K562 (cell line): ENCODE results near the gene CHPF. TPM values are rescaled to one million over a fixed set of nuclear protein-coding genes. Genes with fewer than 3 reads are reported as not detected.

Source experiments
- KLF6 ChIP-seq: fragments of 250-450 bp; sonication (Bioruptor Pico); IDR thresholded peaks from 2 replicates; pipeline ENCODE4 v1.4.0; 2020; ENCODE audit warnings: mild to moderate bottlenecking, moderate library complexity, borderline replicate concordance
- ZKSCAN8 ChIP-seq: fragments of 200-800 bp; sonication (Bioruptor generic); IDR thresholded peaks from 2 replicates; pipeline ENCODE4 v1.6.1; 2016; ENCODE audit warnings: missing genetic modification characterization, missing compliant biosample characterization
- ZNF263 ChIP-seq: sonication (generic); formaldehyde crosslinking; IDR thresholded peaks from 2 replicates; pipeline ENCODE4 v1.8.0; 2022; ENCODE audit warnings: mild to moderate bottlenecking, missing genetic modification reagents, borderline replicate concordance
- ZNF780A ChIP-seq: fragments of 250-450 bp; sonication (Bioruptor Pico); IDR thresholded peaks from 2 replicates; pipeline ENCODE4 v1.5.0; 2021; ENCODE audit warnings: mild to moderate bottlenecking
- ZZZ3 ChIP-seq: fragments of 450-650 bp; IDR thresholded peaks from 2 replicates; pipeline ENCODE4 v1.6.1; 2016; ENCODE audit warnings: antibody characterized with exemption, mild to moderate bottlenecking, moderate library complexity
- polyA plus RNA-seq, 8 experiments: library from polyadenylated mRNA; depleted of rRNA in 4 of 8; stranded (reverse) in 5 of 8; unstranded in 3 of 8; fragments of >200 nt; fragmentation: Nextera tagmentation in 2 of 8; fragmentation: Illumina TruSeq in 1 of 8; extraction: Ambion mirVana in 2 of 8; extraction: Trizol in 1 of 8; gene quantifications; 2 replicates each; pipeline versions ENCODE4 v1.2.1 to v1.2.3, GENCODE V29; 2011 to 2014; ENCODE audit warnings: inconsistent platforms in 1 of 8, missing spikeins in 1 of 8
- total RNA-seq, 7 experiments: library from RNA; depleted of rRNA in 6 of 7; stranded (reverse); fragments of >200 nt in 6 of 7; fragmentation: Illumina TruSeq in 2 of 7; extraction: Trizol in 2 of 7; gene quantifications; 2 replicates each; pipeline versions ENCODE4 v1.2.1 to v1.2.3, GENCODE V29; 2011 to 2021; ENCODE audit warnings: low replicate concordance in 1 of 7
- TF ChIP-seq, protein P1 (sequence below): fragments of 450-650 bp; IDR thresholded peaks from 2 replicates; pipeline ENCODE4 v1.6.1; 2016; ENCODE audit warnings: mild to moderate bottlenecking, moderate library complexity

CHPF gene
- total and polyA plus RNA-seq, 9 of the 15 experiments (the other 6 are each of a cell fraction or from before 2014, with no cell fraction given), result 0.15 to 57.2 (median 7.9) TPM

DNA sequence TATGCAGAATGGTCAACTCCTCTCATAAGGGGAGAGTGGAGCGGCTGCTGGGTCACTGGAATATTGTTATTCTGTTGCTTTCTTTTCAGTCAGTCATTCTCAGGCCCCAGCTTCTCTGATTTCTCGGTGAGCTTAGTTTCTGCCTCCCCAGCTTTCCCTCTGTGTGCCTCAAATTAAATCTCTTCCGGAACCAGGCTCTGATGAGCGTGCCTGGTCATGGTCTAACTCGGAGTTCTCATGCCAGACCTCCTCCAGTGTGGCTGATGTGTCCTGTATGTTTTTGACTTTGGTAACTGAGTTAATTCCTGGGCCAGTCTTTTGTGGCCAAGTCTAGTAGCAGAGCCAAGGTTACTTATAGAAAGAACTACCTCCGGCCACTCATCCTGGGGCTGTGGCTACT, 49.1 kb upstream of the CHPF start (continued):
- TF ChIP-seq, protein P1, sequence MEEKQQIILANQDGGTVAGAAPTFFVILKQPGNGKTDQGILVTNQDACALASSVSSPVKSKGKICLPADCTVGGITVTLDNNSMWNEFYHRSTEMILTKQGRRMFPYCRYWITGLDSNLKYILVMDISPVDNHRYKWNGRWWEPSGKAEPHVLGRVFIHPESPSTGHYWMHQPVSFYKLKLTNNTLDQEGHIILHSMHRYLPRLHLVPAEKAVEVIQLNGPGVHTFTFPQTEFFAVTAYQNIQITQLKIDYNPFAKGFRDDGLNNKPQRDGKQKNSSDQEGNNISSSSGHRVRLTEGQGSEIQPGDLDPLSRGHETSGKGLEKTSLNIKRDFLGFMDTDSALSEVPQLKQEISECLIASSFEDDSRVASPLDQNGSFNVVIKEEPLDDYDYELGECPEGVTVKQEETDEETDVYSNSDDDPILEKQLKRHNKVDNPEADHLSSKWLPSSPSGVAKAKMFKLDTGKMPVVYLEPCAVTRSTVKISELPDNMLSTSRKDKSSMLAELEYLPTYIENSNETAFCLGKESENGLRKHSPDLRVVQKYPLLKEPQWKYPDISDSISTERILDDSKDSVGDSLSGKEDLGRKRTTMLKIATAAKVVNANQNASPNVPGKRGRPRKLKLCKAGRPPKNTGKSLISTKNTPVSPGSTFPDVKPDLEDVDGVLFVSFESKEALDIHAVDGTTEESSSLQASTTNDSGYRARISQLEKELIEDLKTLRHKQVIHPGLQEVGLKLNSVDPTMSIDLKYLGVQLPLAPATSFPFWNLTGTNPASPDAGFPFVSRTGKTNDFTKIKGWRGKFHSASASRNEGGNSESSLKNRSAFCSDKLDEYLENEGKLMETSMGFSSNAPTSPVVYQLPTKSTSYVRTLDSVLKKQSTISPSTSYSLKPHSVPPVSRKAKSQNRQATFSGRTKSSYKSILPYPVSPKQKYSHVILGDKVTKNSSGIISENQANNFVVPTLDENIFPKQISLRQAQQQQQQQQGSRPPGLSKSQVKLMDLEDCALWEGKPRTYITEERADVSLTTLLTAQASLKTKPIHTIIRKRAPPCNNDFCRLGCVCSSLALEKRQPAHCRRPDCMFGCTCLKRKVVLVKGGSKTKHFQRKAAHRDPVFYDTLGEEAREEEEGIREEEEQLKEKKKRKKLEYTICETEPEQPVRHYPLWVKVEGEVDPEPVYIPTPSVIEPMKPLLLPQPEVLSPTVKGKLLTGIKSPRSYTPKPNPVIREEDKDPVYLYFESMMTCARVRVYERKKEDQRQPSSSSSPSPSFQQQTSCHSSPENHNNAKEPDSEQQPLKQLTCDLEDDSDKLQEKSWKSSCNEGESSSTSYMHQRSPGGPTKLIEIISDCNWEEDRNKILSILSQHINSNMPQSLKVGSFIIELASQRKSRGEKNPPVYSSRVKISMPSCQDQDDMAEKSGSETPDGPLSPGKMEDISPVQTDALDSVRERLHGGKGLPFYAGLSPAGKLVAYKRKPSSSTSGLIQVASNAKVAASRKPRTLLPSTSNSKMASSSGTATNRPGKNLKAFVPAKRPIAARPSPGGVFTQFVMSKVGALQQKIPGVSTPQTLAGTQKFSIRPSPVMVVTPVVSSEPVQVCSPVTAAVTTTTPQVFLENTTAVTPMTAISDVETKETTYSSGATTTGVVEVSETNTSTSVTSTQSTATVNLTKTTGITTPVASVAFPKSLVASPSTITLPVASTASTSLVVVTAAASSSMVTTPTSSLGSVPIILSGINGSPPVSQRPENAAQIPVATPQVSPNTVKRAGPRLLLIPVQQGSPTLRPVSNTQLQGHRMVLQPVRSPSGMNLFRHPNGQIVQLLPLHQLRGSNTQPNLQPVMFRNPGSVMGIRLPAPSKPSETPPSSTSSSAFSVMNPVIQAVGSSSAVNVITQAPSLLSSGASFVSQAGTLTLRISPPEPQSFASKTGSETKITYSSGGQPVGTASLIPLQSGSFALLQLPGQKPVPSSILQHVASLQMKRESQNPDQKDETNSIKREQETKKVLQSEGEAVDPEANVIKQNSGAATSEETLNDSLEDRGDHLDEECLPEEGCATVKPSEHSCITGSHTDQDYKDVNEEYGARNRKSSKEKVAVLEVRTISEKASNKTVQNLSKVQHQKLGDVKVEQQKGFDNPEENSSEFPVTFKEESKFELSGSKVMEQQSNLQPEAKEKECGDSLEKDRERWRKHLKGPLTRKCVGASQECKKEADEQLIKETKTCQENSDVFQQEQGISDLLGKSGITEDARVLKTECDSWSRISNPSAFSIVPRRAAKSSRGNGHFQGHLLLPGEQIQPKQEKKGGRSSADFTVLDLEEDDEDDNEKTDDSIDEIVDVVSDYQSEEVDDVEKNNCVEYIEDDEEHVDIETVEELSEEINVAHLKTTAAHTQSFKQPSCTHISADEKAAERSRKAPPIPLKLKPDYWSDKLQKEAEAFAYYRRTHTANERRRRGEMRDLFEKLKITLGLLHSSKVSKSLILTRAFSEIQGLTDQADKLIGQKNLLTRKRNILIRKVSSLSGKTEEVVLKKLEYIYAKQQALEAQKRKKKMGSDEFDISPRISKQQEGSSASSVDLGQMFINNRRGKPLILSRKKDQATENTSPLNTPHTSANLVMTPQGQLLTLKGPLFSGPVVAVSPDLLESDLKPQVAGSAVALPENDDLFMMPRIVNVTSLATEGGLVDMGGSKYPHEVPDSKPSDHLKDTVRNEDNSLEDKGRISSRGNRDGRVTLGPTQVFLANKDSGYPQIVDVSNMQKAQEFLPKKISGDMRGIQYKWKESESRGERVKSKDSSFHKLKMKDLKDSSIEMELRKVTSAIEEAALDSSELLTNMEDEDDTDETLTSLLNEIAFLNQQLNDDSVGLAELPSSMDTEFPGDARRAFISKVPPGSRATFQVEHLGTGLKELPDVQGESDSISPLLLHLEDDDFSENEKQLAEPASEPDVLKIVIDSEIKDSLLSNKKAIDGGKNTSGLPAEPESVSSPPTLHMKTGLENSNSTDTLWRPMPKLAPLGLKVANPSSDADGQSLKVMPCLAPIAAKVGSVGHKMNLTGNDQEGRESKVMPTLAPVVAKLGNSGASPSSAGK, result no peak
- TF ChIP-seq KLF6 (CRISPR knock-in tag) (no peak), ZNF780A (CRISPR knock-in tag) (no peak), ZZZ3 (no peak), ZNF263 (CRISPR knock-in tag) (no peak), ZKSCAN8 (no peak)
